ENCODE results near the gene ADAMTSL3.

ADAMTSL3 gene

DNA sequence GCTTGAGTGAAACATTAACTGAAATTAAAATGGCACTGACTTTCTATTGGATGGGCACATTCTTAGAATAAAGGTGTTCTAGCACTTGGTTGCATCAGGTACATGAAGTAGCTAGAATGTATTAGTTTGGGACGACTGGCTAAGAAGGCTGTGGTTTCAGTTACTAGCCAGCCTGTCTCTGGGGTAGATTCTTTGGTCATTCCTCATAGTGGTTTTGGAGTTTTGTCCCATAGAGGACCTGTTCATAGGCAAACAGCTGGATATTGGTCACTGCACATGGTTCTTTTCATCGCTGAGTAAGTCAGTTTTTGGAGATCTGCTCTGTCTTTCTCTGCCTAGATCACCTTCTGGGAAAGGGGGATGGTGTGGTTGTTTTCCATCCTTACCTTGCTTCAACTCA, 55.3 kb downstream of the ADAMTSL3 start:
- Histone ChIP-seq H3K4me3 (ENCODE audit: low read length) (no peak overlapping the region), H3K9ac (ENCODE audit: low read length) (no peak overlapping the region), H3K36me3 (ENCODE audit: control insufficient read depth, low read depth, low read length) (no peaks in the 10 kb centered on the region), H3K4me1 (ENCODE audit: control insufficient read depth, low read depth, low read length) (no peaks in the 10 kb centered on the region), H3K9me3 (ENCODE audit: control insufficient read depth, low read depth, low read length) (no peaks in the 10 kb centered on the region), H3K27ac (ENCODE audit: low read length) (no peak overlapping the region), H3K27me3 (ENCODE audit: control insufficient read depth, insufficient read depth, low read length) (no peaks in the 10 kb centered on the region)

DNA sequence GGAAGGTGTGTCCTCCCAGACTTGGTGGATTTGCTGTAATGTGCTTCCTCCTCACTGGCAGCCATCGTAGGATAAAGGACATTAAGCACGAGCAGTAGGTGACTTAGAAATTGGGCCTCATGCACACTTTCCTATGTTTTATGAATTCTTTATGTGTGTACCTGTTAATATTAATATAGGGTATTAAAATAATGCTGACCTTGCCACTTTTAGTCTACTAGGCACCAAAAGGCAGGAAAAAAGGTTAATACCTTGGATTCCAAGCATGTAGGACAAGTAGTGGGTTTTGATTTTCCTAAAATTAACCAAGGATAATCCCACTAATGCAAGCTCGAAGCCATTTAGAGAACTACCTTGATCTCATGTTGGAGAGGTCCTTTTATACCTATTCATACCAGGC, 55.9 kb downstream of the ADAMTSL3 start:
- H3K9ac ChIP-seq (ENCODE audit: low read length), result no peak overlapping the region
- no peak overlapping the region for H3K4me3 ChIP-seq (ENCODE audit: low read length)
- H3K27me3 ChIP-seq (ENCODE audit: control insufficient read depth, insufficient read depth, low read length), result no peaks in the 10 kb centered on the region
- no peaks in the 10 kb centered on the region for H3K36me3 ChIP-seq (ENCODE audit: control insufficient read depth, low read depth, low read length)
- no peaks in the 10 kb centered on the region for H3K4me1 ChIP-seq (ENCODE audit: control insufficient read depth, low read depth, low read length)
- no peaks in the 10 kb centered on the region for H3K9me3 ChIP-seq (ENCODE audit: control insufficient read depth, low read depth, low read length)
- H3K27ac ChIP-seq (ENCODE audit: low read length), result no peak overlapping the region

DNA sequence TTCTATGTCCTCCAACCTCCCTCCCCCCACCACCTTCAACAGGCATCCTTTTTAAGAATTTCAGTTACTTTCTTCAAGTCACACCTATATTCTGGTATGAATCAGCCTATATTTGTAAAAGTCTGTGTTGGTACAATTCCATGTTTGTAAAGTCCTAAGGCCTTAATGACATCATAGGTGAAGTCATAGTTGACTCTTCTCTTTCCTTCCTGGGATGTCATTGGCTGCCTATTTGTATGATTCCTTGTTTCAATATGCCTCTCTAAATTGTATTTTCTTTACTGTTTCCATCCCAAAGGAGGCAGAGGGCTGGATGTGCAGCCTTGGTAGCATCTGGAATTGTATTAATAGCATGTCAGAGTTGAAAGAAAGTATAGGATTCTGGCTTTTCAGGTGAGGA, 56.5 kb downstream of the ADAMTSL3 start:
- Histone ChIP-seq H3K4me1 (ENCODE audit: control insufficient read depth, low read depth, low read length) (no peaks in the 10 kb centered on the region), H3K36me3 (ENCODE audit: control insufficient read depth, low read depth, low read length) (no peaks in the 10 kb centered on the region), H3K27ac (ENCODE audit: low read length) (no peak overlapping the region)

DNA sequence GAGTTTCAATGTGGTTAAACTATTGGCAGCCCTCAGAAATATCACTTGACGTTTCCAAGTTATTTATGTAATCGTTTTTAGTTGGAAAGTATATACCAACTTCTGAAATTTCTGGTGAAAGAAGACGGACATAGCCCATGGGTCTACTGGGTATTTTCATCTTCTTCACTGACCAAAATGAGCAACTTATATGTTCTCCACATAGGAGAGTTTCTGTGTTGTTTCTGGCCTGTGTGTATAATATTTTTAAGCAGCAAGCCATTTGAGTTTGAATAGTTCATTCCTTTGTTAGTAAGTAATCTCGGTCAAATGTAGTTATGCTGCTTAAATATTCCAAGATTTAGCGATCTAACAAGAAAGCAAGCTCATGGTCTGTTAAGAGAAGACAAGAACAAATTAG, 57.3 kb downstream of the ADAMTSL3 start:
- Histone ChIP-seq H3K36me3 (ENCODE audit: control insufficient read depth, low read depth, low read length) (no peaks in the 10 kb centered on the region), H3K9ac (ENCODE audit: low read length) (no peak overlapping the region), H3K4me1 (ENCODE audit: control insufficient read depth, low read depth, low read length) (no peaks in the 10 kb centered on the region)

More for the DNA sequence above, 56.5 kb downstream of the ADAMTSL3 start:
- Histone ChIP-seq H3K4me3 (ENCODE audit: low read length) (no peak overlapping the region), H3K9me3 (ENCODE audit: control insufficient read depth, low read depth, low read length) (no peaks in the 10 kb centered on the region), H3K9ac (ENCODE audit: low read length) (no peak overlapping the region), H3K27me3 (ENCODE audit: control insufficient read depth, insufficient read depth, low read length) (no peaks in the 10 kb centered on the region)

DNA sequence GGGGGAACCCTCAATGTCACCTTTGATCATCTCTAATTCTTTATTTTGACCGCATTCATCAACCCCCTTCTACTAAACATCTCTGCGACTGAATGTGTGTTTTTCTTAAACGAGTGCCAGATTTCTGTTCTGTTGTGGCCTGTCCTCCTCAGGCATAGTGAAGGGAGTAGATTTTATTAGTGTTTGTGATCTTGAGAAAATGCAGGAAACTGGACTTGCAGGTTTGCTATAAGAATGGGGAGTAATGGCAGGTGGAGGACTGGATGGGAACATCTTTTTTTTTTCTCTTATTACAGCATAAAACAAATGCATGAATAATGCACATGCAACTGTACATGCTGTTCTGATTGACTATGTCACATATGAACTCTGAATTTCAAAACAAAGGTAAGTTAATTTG, 59.3 kb downstream of the ADAMTSL3 start:
- Histone ChIP-seq H3K9me3 (ENCODE audit: control insufficient read depth, low read depth, low read length) (no peaks in the 10 kb centered on the region), H3K4me1 (ENCODE audit: control insufficient read depth, low read depth, low read length) (no peaks in the 10 kb centered on the region), H3K36me3 (ENCODE audit: control insufficient read depth, low read depth, low read length) (no peaks in the 10 kb centered on the region), H3K27ac (ENCODE audit: low read length) (no peak overlapping the region), H3K27me3 (ENCODE audit: control insufficient read depth, insufficient read depth, low read length) (no peaks in the 10 kb centered on the region), H3K4me3 (ENCODE audit: low read length) (no peak overlapping the region), H3K9ac (ENCODE audit: low read length) (no peak overlapping the region)

More for the DNA sequence above, 57.3 kb downstream of the ADAMTSL3 start:
- no peaks in the 10 kb centered on the region for H3K27me3 ChIP-seq (ENCODE audit: control insufficient read depth, insufficient read depth, low read length)
- H3K4me3 ChIP-seq (ENCODE audit: low read length), result no peak overlapping the region
- H3K9me3 ChIP-seq (ENCODE audit: control insufficient read depth, low read depth, low read length), result no peaks in the 10 kb centered on the region
- H3K27ac ChIP-seq (ENCODE audit: low read length), result no peak overlapping the region

DNA sequence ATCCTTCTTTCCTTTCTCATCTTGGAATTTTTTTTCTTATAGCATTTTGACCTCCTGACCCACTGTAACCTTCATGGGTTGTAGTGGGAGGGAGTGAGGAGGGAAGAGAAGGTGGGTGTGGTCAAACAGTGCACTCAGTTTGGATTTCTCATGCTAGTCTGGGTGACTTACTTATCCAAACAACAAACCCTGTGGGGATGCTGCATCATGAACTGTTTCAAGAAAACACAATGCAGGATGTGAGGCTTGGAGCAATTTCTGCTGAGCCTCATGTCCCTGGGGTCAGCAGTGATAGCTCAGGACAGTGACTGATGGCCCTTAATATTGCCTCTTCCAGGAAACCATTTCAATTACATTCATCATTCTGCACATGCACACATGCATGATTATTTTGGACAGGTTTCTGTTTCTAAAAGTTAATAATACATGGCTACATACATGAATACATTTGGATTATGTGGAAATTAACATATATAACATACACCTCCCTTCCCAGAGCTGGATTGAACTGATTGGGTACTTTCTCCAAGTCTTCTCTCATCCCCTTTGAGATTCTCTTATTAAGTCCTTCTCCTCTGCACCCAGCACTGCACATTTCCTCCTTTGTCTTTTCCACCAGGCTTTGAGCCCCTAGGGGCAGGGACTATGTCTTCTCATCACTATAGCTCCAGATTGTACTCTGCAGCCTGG, 61.2 kb downstream of the ADAMTSL3 start:
- Histone ChIP-seq H3K27ac (ENCODE audit: low read length) (no peak overlapping the region), H3K27me3 (ENCODE audit: control insufficient read depth, insufficient read depth, low read length) (no peaks in the 10 kb centered on the region), H3K9ac (ENCODE audit: low read length) (no peak overlapping the region), H3K4me1 (ENCODE audit: control insufficient read depth, low read depth, low read length) (no peaks in the 10 kb centered on the region), H3K36me3 (ENCODE audit: control insufficient read depth, low read depth, low read length) (no peaks in the 10 kb centered on the region), H3K4me3 (ENCODE audit: low read length) (no peak overlapping the region), H3K9me3 (ENCODE audit: control insufficient read depth, low read depth, low read length) (no peaks in the 10 kb centered on the region)

DNA sequence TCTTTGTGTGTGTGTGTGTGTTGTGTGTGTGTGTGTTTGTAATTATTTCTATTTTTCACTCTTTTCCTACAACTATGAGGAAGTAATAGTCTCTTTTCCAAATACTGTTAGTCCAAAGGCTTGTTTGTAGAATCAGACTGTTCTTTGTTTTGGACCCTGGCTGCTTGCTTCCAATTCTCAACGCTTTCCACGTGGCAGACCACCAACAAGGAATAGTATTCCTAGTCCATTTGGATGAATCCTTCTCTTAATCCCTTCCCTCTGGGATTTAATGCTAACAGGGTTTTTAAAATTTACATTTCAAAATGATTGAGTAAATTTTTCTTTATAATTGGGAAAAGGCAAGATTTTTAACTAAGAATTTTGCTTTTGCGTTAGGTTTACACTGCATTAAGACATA, 62.7 kb downstream of the ADAMTSL3 start:
- Histone ChIP-seq H3K36me3 (ENCODE audit: control insufficient read depth, low read depth, low read length) (no peaks in the 10 kb centered on the region), H3K9ac (ENCODE audit: low read length) (no peak overlapping the region), H3K4me1 (ENCODE audit: control insufficient read depth, low read depth, low read length) (no peaks in the 10 kb centered on the region), H3K27me3 (ENCODE audit: control insufficient read depth, insufficient read depth, low read length) (no peaks in the 10 kb centered on the region), H3K27ac (ENCODE audit: low read length) (no peak overlapping the region), H3K4me3 (ENCODE audit: low read length) (no peak overlapping the region), H3K9me3 (ENCODE audit: control insufficient read depth, low read depth, low read length) (no peaks in the 10 kb centered on the region)

DNA sequence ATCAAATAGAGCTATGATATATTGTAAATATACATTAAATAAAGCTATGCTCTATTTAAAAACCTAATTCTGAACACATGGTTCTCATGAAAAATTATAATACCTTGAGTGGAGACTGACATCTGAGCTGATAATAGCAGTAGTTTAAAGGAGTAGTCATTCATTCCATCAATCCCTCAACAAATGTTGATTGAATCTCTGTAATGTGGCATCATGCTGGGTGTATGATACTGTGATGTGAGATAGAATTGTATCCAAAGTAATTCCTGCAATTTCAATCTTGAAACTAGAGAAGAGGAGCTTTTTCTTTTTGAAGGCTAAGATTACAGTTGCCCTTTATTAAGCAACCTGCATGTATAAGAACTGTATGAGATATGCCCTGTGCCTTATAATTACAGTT, 63.1 kb downstream of the ADAMTSL3 start:
- H3K4me3 ChIP-seq (ENCODE audit: low read length), result no peak overlapping the region
- no peaks in the 10 kb centered on the region for H3K4me1 ChIP-seq (ENCODE audit: control insufficient read depth, low read depth, low read length)
- no peak overlapping the region for H3K27ac ChIP-seq (ENCODE audit: low read length)
- H3K9me3 ChIP-seq (ENCODE audit: control insufficient read depth, low read depth, low read length), result no peaks in the 10 kb centered on the region
- no peaks in the 10 kb centered on the region for H3K36me3 ChIP-seq (ENCODE audit: control insufficient read depth, low read depth, low read length)
- H3K27me3 ChIP-seq (ENCODE audit: control insufficient read depth, insufficient read depth, low read length), result no peaks in the 10 kb centered on the region
- no peak overlapping the region for H3K9ac ChIP-seq (ENCODE audit: low read length)

DNA sequence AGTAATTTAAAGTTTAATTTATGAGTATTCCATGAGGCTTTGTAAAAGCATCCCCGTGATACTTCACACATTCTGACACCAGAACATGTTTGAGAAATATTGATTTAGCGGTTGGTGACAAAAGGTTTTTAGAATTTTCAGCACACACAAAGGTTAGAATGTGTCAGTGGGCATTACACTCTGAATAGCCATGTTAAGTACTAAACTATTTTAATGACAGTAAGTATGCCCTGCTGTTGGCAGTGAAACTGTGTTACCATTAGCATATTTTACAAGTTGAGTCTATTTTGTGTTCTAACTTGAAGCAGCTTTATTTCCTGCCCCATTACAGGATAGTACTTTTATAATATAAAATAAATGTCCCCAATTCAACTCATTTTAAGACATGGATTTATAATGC, 66.5 kb downstream of the ADAMTSL3 start:
- H3K9ac ChIP-seq (ENCODE audit: low read length), result no peak overlapping the region
- H3K4me3 ChIP-seq (ENCODE audit: low read length), result no peak overlapping the region
- H3K36me3 ChIP-seq (ENCODE audit: control insufficient read depth, low read depth, low read length), result no peaks in the 10 kb centered on the region
- H3K27ac ChIP-seq (ENCODE audit: low read length), result no peak overlapping the region
- no peaks in the 10 kb centered on the region for H3K9me3 ChIP-seq (ENCODE audit: control insufficient read depth, low read depth, low read length)
- no peaks in the 10 kb centered on the region for H3K27me3 ChIP-seq (ENCODE audit: control insufficient read depth, insufficient read depth, low read length)
- no peaks in the 10 kb centered on the region for H3K4me1 ChIP-seq (ENCODE audit: control insufficient read depth, low read depth, low read length)

DNA sequence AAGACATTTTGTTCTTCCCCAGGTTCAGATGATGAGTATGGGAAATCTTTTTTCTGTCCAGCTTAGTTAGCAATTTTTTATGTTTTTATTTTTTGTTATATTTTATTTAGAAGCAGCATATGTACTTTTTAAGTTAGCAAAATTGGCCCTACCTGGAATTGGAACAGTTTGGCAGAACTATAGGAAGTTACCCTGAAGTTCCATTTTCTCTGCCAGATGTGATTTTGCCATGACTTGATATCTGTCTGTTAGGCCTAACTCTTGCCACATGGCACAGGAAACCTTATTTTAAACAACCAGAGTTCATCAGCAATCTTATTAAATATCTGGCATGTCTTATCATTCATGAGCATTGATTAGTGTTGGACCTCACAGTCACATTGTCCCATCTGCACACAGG, 67.1 kb downstream of the ADAMTSL3 start:
- H3K27me3 ChIP-seq (ENCODE audit: control insufficient read depth, insufficient read depth, low read length), result no peaks in the 10 kb centered on the region
- no peaks in the 10 kb centered on the region for H3K4me1 ChIP-seq (ENCODE audit: control insufficient read depth, low read depth, low read length)
- no peak overlapping the region for H3K4me3 ChIP-seq (ENCODE audit: low read length)
- no peak overlapping the region for H3K9ac ChIP-seq (ENCODE audit: low read length)
- no peak overlapping the region for H3K27ac ChIP-seq (ENCODE audit: low read length)
- no peaks in the 10 kb centered on the region for H3K36me3 ChIP-seq (ENCODE audit: control insufficient read depth, low read depth, low read length)
- no peaks in the 10 kb centered on the region for H3K9me3 ChIP-seq (ENCODE audit: control insufficient read depth, low read depth, low read length)

DNA sequence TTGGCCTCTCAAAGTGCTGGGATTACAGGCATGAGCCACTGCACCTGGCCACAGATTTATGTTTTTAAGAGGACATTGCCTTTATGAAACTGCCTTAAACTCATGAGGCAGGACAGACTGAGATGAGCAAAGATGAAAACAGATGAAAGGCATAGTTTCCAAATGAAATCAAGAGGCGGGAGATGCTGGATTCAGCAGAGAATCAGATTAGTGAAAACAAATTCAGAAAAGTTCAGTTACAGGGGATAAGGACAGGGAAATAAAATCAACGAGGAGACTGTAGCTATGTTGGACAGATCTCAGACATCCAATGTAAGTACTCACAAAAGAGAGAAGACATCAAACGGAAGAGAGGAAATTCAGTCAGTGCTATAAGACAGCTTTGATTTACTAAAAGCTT, 68.1 kb downstream of the ADAMTSL3 start:
- H3K4me1 ChIP-seq (ENCODE audit: control insufficient read depth, low read depth, low read length), result no peaks in the 10 kb centered on the region
- no peaks in the 10 kb centered on the region for H3K36me3 ChIP-seq (ENCODE audit: control insufficient read depth, low read depth, low read length)
- no peak overlapping the region for H3K4me3 ChIP-seq (ENCODE audit: low read length)
- H3K9me3 ChIP-seq (ENCODE audit: control insufficient read depth, low read depth, low read length), result no peaks in the 10 kb centered on the region
- H3K9ac ChIP-seq (ENCODE audit: low read length), result no peak overlapping the region
- no peaks in the 10 kb centered on the region for H3K27me3 ChIP-seq (ENCODE audit: control insufficient read depth, insufficient read depth, low read length)
- H3K27ac ChIP-seq (ENCODE audit: low read length), result no peak overlapping the region

DNA sequence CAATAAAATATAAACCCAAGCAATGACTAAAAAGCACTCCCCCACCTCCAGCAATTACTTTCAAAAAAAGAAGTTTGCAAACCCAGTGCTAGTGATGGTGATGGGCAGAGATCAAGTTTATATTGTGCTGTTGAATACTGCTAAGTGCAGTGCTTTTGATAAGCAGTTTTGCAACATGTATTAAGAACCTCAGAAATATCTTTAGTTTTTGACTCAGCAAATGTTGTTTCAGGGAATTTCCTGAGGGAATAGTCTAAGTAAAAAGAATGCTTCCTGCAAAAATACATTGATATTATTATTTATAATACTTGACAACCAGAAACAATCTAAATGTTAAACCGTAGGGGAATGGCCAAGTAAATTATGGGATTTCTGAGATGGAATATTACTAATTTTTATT, 69.3 kb downstream of the ADAMTSL3 start:
- Histone ChIP-seq H3K27ac (ENCODE audit: low read length) (no peak overlapping the region), H3K27me3 (ENCODE audit: control insufficient read depth, insufficient read depth, low read length) (no peaks in the 10 kb centered on the region), H3K36me3 (ENCODE audit: control insufficient read depth, low read depth, low read length) (no peaks in the 10 kb centered on the region), H3K9me3 (ENCODE audit: control insufficient read depth, low read depth, low read length) (no peaks in the 10 kb centered on the region), H3K4me1 (ENCODE audit: control insufficient read depth, low read depth, low read length) (no peaks in the 10 kb centered on the region), H3K4me3 (ENCODE audit: low read length) (no peak overlapping the region), H3K9ac (ENCODE audit: low read length) (no peak overlapping the region)
